GM18517 (cell line): ENCODE data around the gene MAP2.

Source experiments
- ATAC-seq: cut with Tn5 transposase; IDR thresholded peaks from one replicate; pipeline ENCODE4 v1.9.1; 2021; ENCODE audit warnings: mild to moderate bottlenecking, moderate library complexity; ENCODE audit not compliant: unreplicated experiment

MAP2 gene

GRCh38 chr2:209640358-209640757 lies 216.5 kb downstream of the MAP2 start:
- no peak for ATAC-seq

- ATAC-seq = no peak
Observed at GRCh38 chr2:209642146-209642820, 218.4 kb downstream of the MAP2 start.

DNA sequence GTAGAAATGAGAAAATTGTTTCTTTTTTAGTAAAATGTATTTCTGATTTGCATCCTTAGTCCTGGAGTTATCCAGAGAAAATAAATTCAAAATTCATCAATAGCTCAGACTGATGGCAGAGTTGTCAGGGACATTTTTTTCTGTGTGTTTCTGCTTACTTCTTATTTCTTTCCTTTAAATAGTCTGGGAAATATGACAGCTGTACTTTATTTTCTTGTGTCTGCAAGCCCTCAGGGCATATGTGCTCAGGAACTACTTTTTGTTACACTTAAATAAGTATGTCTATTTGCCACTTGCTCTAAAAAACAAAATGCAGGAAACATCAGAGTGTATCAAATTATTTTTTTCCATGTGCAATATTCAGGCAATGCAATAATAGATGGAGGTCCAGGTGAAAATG lies 221.0 kb downstream of the MAP2 start:
- ATAC-seq = no peak

GRCh38 chr2:209648714-209649113 lies 224.9 kb downstream of the MAP2 start:
- no peak for ATAC-seq

GRCh38 chr2:209653134-209653533 lies 229.3 kb downstream of the MAP2 start:
- no peak for ATAC-seq

DNA sequence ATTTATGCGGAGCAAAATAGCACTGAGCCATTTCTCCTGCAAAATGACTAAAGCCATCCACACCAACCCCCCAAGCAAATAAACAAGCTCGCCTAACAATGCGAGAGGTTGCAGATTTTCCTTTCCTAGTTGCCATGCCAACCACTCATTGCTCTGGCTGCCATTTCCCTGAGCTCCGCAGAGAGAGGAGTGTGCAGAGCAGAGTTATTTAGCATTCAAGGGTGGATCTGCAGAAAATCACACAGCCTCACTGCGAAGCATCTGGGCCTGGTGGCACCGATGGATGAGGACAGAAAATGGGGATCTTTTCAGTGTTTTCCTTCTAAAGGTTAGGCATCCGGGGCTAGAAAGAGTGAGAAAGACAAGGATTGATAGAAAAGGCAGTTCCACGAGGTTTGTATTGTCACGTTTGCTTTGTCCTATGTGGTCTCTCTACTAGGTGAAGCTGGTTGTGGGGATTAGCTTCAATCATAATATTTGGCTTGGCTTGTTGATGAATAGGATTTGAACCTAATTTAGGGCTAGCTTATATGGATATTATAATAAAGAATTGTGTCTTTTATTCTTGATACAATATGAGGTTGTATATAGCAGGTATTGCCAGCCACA lies 237.5 kb downstream of the MAP2 start:
- no peak for ATAC-seq

- ATAC-seq = no peak
Observed at GRCh38 chr2:209662021-209662420, 238.2 kb downstream of the MAP2 start.

DNA sequence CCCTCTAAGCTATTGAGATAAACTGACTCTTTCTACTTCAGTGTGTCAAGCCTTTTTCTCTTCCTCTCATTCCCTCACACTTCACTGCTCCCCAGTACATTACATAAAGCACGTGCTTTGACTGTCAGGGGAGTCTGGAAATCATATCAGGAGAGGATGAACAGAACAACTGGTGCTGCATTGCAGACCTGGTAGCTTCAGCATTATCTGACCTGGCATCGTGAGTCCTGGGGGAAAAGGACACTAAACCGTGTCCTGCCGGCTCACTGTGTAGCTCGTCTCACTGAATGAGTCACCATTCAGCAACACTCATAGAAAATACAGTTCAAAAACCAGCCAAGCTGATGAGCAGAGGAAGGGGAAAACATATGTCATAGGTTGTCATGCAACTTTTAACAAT lies 239.3 kb downstream of the MAP2 start:
- ATAC-seq = no peak

- no peak for ATAC-seq
Observed at GRCh38 chr2:209663656-209664055, 239.8 kb downstream of the MAP2 start.

GRCh38 chr2:209666296-209666695 lies 242.4 kb downstream of the MAP2 start:
- ATAC-seq = no peak

GRCh38 chr2:209671020-209671680 lies 247.3 kb downstream of the MAP2 start:
- no peak for ATAC-seq

- ATAC-seq = no peak
Observed at GRCh38 chr2:209673811-209674210, 250.0 kb downstream of the MAP2 start.

GRCh38 chr2:209680596-209680995 lies 256.7 kb downstream of the MAP2 start:
- no peak for ATAC-seq

GRCh38 chr2:209681201-209681735 lies 257.4 kb downstream of the MAP2 start:
- ATAC-seq = no peak

DNA sequence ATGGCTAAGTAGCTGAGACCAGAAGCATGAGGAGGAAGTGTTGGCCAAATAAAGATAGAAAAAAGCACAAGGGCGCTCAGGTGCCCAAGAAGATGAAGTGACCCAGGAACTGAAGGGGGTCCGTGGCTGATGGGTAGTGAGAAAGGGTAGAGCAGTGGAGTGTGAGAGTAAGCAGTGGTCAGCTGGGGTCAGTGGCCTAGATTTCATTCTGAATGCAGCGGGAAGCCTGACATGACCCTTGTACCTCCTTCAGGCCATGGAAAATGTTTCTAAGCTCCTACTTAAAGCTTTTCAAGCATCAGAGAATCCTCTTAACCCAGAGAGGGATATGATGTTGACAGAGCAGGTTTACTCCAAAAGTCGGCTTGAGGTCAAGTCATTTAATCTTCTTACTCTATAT lies 258.8 kb downstream of the MAP2 start:
- ATAC-seq = no peak

- no peak for ATAC-seq
Observed at GRCh38 chr2:209685340-209685739, 261.5 kb downstream of the MAP2 start.

DNA sequence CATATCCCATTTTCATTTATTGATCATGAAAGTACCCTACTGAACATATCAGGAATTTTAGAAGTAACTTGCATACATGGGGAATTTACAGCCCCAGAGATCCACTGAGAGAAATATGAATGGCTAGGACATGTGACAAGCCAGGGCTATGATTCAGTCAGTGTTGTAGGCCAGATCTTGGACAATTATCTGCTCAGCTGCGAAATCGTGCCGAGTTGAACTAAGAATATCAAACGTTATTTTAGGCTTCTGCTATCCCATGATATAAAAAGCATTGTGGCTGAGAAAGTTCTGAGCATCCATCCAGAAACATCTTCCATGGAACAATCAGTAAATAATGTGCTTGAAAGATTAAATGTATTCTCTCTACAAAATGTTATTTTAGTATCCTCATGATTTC lies 262.1 kb downstream of the MAP2 start:
- ATAC-seq = no peak

- ATAC-seq = no peak
Observed at GRCh38 chr2:209686448-209686847, 262.6 kb downstream of the MAP2 start.

DNA sequence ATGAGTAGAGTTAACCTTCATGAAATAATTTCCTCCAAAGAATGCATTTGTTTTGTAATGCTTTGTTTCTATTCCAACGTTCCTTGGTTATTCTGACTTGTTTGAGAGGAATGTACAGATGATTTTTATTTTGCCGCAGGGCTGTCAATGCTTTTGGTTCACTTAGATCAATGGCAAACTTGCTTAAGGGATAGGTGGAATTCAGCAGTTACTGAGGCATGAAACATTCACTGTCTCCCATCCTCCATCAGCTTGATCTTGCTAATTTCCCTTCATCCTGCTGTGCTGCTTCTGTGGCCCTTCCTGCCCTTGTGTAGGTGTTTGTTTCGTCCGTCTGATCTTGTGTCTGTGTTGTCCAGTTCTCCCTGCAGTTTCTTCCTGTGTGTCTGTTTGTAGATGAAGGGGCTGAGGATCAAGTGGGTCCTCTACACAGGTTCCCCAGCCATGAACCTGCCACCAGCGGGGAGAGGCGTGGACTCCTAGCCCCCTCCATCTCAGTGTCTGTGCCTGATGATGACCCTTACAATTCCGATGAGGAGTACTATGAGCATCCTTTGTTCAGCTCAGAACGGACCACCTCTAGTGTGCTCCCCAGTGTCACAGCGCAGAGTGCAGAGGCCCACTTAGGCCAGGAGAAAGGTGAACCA lies 263.6 kb downstream of the MAP2 start:
- ATAC-seq = no peak

DNA sequence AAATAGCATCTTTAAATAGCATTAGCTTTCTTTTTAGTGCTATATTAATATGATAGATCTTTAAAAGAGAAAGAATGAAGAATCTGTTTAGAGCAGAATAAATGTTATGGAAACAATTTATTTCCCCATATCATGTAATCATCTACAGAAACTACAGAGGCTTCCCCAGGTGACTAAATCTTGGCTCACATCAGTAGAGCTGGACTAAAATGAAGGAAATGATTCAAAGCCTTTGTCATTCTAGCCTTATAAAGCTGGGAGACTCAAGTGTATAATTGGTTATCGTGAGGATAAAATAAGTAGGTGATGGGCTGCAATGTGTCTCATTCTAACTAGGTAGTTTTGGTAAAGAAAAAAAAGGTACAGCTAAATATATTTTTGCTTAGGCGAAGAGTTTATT lies 264.5 kb downstream of the MAP2 start:
- ATAC-seq = no peak

DNA sequence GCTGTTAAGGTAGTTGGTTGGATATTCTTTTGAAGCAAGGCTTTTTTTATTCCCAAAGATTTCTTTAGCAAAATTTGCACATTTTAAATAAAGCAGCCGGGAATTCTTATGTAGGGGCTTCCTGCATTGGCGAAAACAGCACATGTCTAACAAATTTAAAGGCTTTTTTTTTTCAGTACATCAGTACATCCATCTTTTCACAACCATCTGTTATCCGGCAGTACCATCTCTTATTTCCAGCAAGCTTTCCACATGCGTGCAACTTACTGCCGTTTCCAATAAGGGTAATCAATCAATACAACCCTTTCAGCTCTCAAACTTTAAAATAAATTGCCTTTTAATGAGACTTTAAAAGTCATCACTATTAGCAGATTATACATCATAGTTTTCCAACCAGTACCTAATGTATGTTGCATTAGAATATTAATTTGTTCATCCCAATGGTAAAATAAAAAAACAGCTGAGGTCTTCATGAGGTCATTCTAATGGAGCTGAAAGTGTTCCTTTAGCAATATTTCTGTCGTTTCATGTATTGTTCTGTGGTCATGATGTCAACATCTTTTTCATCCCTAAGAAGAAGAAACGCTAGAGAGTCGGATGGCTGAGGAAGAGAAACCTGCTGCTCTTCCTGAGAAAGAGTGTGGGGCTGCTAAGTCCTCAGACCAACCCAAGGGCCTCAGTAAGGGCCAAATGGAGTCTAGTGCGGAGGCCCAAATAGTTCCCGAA lies 266.3 kb downstream of the MAP2 start:
- no peak for ATAC-seq
